CD4-positive, alpha-beta T cell treated with Interleukin-4 for 1 hour (primary cell): Measurements from ENCODE around the gene PRKCB.
"Not testable (repeated sequence)": the region's sequence is repeated elsewhere in the genome, so short reads cannot be mapped to it uniquely, and the experiment has no call there.

ENCODE experiments used
- DNase-seq, 2 donors: peaks; one replicate each; pipeline ENCODE4 v3.0.0-alpha.2; 2020 to 2022

The PRKCB gene

DNA sequence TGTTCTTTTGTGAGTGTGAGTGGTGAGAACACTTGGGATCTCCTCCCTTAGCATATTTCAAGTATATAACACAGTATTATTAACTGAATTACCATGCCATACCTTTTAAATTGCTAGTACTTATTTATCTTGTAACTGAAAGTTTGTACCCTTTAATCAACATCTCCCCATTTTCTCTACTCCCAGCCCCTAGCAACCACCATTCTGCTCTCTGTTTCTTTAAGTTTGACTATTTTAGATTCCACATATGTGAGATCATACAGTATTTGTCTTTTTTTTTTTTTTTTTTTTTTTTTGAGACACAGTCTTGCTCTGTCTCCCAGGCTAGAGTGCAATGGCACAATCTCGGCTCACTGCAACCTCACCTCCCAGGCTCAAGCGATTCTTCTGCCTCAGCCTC, 302.8 kb downstream of the PRKCB start:
- DNase-seq: no peak

DNA sequence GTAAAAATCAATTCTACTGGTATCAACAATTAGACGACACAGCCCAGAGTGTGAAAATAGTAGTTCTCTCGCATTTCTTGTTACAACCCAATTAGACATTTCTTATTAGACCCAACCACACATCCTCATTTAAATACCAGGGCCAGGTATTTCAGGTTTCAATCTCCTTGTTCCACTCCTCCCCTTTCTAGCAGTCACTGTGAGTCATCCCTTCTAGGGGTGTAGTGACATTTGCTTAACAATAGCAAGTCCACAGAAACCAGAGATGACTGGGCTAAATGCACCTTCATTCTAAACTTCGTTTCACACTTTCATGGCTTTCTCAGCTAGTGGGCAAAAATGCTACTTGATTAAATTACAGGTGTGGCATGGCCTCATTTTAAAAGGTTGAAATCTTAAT, 303.5 kb downstream of the PRKCB start:
- no peak for DNase-seq

DNA sequence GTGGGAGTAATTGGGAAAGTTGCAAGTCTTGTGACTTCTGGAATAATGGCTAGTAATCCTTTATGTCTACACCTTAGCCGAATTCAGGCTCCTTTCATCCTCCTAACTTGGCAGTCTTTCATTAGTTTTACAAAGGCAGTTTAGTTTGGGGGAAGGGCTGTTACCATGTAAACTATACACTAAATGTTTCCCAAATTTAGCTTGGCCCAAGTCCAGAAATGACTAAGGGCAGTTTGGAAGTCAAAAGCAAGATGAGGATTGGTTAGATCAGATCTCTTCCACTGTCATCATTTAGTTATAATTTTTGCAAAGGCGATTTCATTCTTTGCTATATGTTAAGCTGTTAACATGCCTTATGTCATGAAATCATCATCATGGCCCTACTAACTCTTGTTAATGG, 304.9 kb downstream of the PRKCB start:
- no peak for DNase-seq

DNA sequence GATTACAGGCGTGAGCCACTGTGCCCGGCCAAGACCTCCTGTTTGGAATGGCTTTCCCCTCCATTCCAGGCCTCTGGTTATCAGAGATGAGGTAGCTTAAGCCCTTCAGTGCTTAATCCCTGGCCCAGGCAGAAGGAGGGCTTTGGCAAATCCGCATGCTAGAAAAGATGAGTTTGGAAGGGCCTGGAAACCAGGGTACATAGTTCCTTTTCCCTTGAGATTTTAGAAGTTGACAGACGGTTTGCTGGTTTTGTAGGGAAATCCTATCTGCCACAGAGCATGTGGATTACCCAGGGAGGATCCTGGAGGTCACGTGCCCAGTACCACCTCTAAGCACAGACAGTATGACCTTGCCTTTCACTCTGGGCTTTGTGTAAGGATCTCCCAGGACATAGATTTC, 305.7 kb downstream of the PRKCB start:
- no peak for DNase-seq

DNA sequence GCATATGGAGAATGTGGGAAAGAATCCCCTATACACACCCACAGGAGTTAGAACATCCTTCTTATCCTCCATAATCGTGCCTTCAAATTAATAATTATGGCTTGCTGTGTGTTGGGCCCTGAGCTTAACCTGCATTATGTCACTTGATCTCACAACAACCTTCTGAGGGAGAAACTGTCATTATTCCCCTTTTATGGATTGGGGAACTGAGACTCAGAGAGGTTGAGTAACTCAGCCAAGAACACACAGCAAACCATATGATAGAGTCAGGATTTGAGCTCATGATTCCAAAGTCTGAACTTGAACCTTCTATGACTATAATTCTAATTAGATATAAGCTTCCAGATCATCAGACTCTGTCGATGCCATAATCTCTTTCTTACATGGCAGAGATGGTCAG, 306.1 kb downstream of the PRKCB start:
- DNase-seq: no peak

DNA sequence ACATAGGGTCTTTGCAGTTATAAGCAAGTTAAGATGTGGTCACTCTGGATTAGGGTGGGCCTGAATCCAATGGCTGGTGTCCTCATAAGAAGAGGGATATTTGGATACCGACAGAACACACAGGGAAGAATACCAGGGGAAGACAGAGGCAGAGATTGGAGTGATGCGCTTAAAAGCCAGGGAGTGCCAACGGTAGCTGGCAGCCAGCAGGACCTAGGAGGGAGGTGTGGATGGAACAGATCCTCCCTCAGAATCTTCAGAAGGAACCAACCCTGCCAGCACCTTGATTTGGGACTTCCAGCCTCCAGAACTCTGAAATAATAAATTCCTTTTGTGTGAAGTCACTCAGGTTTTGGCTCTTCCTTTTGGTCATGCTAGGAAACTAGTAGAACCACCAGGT, 310.1 kb downstream of the PRKCB start:
- no peak for DNase-seq

DNA sequence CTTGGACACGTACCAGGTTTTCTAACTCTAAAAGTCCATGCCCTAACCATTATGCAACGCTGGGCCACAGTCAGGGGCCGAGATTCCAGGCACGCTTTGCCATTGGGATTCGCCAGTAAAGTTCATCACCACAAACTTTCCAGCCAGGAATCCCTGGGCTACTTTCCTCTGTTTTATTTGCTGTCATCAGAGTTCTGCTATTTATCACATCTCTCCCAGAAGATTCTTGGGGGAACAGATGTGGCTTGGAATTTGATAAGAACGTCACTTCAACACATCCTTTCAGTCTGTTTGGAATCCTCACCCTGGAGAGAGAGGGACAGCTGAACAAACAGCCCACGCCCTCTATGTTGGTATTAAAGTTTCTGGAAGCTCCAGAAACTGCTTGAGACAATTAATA, 310.7 kb downstream of the PRKCB start:
- DNase-seq: no peak

DNA sequence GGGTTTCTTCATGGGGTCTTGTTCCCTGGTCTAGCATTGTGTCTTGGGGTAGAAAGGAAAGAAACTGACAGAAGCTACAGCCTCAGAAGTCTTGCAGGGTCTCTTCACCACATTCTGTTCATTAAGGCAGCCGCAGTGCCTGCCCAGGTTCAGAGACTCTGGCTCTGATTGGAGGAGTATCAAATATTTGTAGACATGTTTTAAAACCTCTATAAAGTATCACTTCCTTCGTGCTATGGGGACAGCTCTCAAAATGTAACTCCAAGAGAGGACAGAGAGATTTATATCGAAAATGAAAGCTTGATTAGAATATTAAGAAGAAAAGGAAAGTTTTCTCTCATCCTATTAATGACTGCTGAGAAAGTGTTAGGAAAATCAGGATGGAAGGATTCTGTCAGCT, 313.3 kb downstream of the PRKCB start:
- no peak for DNase-seq

DNA sequence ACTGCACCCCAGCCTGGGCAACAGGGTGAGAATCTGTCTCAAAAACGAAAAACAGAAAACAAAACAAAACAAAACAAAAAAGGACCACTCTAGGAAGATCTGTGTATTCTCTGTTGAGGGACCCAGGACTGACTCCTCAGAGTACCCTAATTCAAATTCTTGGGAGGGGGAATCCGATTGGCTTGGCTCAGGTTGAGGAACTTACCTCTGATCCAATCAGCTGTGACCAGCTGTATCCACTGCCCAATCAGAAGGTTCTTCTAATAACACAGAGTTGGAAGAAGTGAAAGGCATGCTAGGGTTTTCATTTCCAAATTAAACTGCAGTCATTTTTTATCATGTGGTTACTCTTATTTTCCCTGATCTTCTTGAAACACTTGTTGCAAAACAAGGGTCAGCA, 314.5 kb downstream of the PRKCB start:
- DNase-seq: no peak

DNA sequence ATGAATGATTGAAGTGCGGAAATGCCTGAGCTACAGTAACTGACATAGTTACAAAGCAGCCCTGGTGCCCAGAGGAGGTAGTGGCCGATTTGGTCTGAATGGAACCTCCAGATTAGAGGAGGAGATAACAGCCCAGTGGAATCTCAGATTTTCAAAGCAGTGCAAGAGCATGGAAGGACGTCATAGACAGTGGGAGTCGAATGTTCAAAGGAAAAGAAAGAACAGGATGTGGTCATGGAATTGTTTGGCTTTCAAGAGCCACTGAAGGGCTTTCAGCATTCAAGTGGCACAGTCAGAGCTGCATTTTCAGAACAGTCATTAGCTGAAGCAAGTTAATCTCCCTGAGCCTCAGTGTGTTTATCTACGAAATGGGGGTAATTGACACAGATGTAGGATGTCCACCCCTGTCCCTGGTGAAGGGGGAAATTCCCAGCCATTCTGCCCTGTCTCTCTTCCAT, 315.7 kb downstream of the PRKCB start:
- peak in 1 of 2 donors; percentile 28 for DNase-seq

DNA sequence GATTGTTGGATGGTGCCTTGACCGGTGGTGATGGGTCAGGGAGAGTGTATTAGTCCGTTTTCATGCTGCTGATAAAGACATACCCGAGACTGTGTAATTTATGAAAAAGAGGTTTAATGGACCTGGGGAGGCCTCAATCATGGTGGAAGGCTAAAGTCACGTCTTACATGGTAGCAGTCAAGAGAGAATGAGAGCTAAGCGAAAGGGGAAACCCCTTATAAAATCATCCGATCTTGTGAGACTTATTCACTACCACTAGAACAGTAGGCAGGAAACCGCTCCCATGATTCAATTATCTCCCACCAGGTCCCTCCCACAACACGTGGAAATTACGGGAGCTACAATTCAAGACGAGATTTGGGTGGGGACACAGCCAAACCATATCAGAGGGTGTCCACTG, 316.3 kb downstream of the PRKCB start:
- not testable (repeated sequence) for DNase-seq

DNA sequence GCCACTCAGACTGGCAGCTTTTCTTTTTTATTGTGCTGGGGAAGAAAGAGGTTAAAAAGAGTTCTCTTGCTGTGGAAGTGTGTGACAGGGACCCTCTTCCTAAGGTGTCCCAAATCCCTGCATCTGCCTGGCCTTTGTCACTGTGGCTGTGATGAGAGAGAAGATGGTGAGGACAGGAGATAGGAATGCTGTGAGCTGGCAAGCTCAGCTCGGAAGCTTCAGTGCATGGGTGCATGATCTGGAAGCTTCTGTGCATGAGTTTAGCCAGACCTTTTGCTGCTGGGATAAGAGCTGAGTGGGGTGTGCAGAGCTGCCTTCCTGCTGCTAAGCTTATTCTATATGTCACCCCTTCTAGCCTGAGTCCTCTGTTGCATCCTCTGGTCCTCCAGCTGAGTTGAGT, 317.0 kb downstream of the PRKCB start:
- no peak for DNase-seq

DNA sequence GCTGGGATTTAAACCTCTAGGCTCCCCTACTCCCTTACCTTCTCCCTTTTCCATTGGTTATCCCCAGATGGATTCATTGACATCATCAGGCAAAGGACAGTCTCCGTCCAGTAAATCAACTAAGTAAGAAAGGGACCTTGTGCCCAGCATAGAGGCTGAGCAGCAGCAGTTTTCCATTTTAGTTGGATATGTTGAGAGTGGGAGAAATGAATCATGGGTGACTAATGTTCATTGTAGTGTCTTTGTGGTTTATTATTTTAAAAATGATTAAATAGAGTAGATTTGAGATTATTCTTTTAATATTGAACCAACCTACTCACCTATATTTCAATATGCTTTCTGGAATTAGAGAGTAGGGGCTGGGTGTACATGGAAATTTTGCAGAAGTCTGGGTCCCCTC, 321.0 kb downstream of the PRKCB start:
- no peak for DNase-seq

DNA sequence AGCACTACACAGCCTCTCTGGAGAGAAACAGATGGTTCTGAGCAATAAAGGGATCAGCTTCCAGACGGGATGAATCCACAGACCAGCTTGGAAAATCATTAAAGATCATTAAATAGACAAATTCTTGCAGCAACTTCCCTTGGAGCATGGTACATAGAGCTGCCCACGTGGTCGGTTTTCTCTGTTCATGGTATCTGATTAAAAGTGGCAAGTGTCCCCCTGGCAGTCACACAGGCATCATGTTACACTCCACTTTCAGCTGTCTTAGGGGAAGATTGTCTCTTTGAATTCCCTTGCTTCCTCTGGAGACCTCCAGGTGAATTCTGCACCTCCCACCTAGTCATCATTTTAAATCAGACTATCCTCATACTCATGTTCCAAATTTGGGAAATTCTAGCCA, 328.2 kb downstream of the PRKCB start:
- no peak for DNase-seq

DNA sequence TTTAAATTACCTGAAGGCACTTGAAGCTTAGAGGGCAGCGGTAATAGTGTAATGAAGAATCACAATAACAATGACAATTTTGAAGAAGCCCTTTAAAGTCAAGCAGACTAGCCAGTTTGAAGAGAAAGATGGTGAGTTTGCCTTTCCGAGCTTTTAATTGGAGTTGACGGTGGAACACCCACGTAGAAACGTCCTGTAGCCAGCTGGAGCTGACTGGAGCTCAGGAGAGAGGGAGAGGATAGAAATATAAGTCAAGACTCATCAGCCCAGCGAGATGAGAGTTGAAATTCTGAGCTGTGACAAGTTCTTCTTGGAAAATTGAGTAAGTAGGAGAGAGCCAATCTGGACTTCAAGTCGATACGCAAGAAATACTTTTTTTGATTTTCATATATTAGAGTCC, 328.6 kb downstream of the PRKCB start:
- DNase-seq: no peak

DNA sequence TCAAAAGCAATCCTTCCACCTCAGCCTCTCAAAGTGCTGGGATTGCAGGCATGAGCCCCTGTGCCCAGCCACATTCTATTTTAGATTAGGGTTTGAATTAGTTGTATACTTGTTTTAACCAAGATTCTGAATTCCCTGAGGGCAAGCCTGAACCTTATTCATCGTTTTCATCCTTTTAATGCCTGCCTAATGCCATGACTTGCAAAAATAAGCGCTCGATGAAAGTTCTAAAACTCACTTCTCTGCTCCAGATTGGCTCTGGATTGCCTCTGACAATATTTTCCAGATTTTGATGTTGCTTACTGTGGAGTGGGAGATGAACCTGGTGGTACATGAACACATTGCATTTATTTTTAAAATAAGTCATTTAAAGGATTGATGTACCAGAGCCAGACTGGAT, 329.5 kb downstream of the PRKCB start:
- no peak for DNase-seq

DNA sequence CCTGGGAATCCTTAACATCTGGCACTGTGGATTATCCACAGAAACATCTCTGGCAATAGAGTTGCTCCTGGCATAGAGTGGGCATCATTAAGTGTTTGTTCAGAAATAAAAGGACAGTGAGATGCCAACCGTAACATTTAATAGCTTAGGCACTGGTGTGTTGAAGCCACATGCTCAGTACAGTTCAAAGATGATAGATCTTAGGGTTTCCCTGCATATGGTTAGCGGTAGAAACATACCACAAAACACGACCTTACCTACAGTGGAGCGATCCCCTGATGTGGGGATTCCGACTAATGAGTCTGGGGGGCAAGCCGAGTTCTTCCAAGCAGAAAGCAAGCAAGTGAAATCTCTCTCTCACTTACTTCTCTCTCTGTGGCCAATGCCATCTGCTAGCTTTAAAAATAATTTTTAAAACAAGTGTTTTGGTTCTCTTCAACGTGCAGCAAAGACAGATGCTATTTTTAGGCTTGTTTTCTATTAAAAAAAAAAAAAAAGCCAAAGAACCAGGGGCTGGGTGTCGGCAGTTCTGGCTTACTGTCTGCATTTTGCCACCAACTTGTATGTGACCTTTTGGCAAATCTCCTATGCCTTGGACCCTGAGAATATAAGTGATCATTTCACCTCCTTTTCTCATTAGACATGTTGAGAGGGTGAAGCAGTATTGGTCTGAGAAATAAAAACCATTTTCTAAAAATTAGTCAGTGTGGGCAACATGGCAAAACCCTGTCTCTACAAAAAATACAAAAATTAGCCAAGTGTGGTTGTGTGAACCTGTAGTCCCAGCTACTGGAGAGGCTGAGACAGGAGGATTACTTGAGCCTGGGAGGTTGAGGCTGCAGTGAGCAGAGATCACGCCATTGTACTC, 331.1 kb downstream of the PRKCB start:
- no peak for DNase-seq

DNA sequence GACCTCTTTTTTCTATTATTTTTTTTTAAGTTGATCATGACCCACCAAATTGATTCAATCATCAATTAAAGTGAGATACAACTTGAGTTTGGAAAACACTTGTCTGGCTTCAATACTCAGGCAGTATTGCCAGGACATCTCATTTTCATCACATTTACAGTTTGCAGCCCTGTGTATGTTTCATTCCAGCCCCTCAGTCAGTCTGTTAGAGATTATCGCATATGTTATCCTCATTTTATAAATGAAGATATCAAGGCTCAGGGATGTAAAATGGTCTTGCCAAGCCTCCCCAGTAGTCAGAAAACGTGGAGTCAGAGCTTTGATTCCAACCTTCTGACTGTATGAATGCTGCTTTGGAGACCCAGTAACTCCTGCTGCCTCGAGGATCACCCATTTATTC, 333.1 kb downstream of the PRKCB start:
- DNase-seq: no peak

DNA sequence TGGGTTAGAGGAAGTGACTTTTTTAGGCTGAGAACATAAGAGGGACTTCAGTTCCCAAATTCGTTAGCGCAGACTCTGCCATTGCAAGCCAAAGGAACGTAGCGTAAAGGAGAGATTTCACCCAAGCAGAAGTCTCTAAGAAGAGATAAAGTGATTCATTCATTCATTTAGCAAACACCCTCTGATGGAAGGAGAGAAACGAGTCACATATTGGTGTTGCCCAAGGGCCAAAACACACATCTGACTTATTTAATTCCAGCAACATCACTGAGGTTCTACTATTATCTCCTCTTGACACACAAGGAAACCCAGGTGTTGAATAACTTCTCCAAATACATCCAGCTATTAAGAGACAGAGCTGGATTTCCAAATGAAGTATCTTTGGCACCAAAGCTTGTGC, 334.6 kb downstream of the PRKCB start:
- DNase-seq: no peak

DNA sequence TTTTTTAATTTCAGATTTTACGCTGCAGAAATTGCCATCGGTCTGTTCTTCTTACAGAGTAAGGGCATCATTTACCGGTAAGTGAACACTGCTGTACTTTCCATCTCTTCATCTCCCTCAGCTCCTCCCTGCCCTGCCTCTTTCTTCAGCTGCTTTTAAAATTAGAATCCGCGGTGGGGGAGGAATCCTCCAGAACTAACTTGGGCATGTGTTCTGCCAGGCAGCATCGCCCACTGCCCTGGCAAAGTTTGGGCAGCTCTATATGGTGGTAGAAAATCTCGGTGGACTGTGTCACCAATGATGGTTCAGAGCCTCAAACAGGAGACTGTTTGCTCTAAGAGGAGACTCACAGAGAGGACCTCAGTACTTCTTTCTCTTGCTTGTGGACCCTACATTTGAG, 338.7 kb downstream of the PRKCB start:
- DNase-seq: no peak

DNA sequence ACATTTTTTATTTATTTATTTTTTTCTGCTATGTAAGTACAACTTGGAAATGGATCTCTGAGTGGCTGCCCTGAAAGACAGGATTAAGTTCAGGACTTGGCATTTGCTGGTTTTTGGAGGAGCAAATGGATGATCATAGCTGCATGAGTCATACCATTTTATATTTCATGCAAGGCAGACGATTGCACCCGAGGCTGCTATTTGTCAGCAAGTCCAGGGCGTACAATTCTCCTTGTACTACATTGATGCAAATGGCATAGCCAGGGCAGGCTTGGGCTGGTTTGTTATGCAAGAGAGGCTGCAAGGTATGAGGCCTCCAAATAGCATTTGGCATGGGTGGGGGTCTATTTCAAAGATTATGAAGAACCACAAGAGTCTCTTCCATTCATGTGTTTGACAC, 339.2 kb downstream of the PRKCB start:
- no peak for DNase-seq

DNA sequence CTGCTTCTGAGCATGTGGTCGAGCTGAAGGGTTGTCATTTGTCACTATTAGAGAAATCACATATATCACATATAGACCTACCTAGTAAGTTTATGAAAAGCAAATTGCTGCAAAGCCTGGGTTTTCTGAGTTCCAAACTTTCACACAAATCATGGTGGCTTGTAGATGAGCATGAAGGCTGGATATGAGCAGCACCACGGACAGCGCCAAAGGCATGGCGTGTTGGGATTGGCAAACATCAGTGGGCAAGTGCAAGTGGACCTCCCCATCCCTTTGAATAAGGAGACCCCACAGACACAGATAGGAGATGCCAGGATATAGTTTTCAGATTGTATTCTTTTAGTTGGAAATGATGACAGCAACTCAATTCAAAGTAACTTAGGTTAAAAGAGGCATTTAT, 342.7 kb downstream of the PRKCB start:
- DNase-seq: no peak

DNA sequence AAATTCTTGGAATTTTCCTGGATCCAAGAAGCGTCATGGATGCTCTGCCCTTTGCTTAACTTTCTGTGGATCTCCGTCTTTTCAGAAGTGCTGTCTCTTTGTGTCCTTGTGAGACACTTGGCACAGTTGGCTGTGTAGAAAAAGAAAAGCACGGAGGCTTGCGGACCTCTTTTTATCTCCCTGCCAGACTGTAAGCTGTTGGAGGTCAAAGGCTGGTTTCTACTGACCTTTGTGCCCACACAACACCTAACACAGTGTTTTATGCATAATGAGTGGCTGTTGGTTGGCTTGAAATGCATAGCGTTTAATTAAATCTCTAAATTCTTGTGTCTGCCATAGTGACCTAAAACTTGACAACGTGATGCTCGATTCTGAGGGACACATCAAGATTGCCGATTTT, 344.7 kb downstream of the PRKCB start:
- no peak for DNase-seq

DNA sequence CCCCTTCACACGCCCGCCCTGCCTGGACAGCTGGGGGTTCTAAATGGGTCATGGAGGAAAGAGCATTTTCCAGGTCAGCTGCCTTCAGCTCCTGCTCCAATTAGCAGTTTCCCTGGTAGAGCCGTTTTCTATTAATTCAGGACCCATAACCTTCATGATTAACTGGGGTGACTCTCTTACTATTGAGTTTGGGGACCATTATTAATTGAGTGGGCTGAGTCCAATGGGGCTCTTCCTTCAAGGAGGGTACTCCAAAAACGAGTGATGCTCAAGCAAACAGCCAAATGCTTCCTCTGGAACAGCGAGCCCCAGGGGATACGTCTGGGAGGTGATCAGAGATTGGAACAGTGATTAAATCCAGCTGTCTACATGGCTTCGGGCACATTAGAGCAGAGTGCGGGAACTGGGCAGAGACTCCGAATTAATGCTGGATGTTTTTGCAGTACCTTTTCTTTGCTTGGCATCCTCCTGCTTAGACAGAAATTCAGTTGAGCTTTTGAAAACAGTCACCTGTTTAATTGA, 352.3 kb downstream of the PRKCB start:
- no peak for DNase-seq

DNA sequence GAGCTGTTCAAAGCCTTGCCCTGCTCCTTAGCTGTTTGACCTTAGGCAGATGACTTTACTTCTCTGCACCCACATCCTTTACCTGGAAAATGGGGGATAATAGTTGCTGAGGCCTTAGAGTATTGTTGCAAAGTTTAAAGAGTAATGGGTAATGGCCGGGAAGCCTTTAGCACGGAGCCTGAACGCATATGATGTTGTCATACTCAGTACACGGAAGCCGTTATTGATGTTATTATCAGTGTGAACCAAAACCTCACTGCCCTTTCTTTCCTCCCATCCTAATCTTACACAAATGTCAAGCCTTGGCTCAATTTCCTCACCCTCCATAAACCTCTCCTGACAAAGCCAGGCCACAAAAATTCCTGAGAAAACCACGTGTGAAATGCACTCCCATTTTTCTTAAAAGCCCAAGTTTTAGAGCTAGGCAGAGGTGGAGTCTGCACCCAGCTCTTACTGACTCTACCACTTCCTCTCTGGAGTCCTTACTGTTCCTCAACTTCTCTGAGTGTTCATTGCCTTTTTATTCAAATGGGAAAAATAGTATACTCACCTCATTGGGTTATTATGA, 353.1 kb downstream of the PRKCB start:
- no peak for DNase-seq
